GM20000 (cell line): ENCODE results near the gene DUSP22.

Experiments used
- DNase-seq: peaks from one replicate; pipeline ENCODE4 v3.0.0; 2012; ENCODE audit warnings: low spot score
- CTCF ChIP-seq: IDR thresholded peaks from 2 replicates; pipeline ENCODE4 v1.5.1; 2012; ENCODE audit warnings: mild to moderate bottlenecking, control low read depth; ENCODE audit errors: extremely low read depth, missing control alignments

Gene DUSP22

GRCh38 chr6:293193-294174 is 1.2 kb downstream of the DUSP22 start:
- DNase-seq, result no peak
- TF ChIP-seq CTCF, result no peak

- DNase-seq, result no peak
- TF ChIP-seq CTCF, result no peak
Observed at GRCh38 chr6:294656-295565, 2.6 kb downstream of the DUSP22 start.

DNA sequence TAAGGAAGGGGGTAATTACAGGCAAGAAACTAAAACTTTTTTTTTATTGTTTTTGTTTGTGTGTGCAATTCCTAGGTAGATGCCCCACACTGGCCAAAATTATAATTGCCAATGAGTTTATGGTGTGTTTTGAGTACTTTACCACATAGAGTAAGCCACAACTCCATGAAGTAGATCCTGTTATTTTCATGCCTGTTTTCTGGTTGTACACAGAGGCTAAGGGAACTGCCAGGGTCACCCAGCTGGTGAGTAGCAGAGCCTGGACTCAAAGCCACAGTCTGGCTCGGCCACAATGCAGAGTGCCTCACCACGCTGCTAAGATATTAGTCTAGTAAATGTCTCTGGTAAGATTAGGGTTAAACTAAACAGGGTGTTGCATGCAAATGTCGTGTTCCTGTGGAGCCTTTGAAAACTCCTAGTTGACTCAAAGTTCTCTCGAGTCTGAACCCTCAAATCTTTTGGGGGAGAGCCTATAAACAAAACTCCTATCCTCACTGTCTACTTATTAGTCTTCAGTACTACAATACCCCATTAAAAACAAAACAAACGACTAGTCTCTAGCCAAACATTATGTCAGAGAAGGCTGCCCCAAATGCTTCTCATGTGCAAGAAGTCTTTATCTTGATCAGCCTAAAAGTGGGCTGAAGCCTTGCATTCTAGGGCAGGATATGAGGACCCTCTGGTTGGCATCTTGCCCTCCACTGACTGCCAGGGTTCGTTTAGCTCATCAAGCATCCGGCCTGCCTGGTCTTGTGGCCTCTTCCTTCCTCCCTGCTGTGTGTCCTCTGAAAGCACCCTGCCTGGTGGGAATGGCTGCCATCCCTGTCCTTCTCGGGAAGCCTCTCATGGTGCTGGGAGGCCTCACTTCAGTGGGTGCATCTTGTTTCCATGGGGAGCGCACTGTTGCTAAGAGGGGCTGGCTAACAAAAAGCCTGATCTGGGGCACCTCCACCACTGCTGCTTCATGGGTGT is 4.2 kb downstream of the DUSP22 start:
- TF ChIP-seq CTCF, result no peak
- DNase-seq, result peak; percentile 68

GRCh38 chr6:297571-298232 is 5.4 kb downstream of the DUSP22 start:
- no peak for DNase-seq
- no peak for TF ChIP-seq CTCF

GRCh38 chr6:298233-299103 is 6.2 kb downstream of the DUSP22 start:
- DNase-seq, result no peak
- TF ChIP-seq CTCF, result no peak
